ENCODE results near the gene DIAPH3.

DIAPH3 gene

DNA sequence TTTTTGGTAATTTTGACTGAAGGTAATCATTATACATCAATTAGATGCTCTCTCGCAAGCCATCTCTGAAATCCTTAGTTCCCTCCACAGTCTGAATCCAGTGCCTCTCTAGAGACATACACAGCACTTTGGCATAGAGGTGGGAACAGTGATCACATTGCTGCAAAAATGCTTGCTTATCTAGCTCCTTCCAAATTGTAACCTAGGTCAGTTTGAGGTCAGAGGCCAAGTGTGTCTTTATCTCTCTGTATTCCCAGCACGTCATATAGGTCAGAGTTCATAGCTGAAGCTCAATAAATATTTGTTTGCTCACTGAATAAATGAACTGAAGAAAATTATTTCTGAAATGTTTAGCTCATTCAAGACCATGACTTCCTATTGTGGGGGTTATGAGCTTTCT is 462.5 kb downstream of the DIAPH3 start:
- DNase-seq = no peak

DNA sequence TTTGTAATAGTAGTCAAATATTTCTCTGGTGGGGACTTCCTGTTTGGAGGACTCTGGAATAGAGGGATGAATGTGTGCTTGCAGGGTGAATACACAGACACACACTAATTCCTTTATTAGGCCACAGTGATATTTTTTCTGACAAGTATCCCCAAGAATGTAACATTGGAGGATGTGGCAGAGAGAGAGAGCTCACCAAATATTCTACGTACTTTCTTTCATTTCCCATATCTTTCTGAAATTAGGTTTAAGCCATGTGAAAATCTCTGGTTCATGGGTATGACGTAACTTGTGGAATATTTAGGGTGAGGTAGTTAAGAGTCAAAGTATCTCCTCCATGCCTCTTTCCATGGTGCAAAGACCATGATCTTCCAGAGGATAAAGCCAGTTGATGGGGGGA is 463.4 kb downstream of the DIAPH3 start:
- no peak for DNase-seq

DNA sequence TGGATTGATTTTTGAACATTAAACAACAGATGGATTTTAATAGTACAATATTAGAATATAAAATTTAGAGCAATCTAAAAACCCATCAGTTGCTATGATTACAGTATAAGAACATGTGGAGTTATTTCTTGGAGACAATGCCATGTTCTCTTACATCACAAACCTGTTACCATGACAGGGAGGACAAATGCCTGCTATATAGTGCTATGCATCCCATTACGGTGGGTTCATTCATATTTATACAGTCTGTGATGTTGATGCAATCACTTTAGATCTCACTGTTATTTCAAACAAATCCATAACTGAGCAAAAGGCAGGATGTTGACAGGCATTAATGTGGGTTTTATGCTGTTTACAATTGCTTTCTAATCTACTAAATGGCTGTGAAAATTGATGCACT is 467.5 kb downstream of the DIAPH3 start:
- no peak for DNase-seq

DNA sequence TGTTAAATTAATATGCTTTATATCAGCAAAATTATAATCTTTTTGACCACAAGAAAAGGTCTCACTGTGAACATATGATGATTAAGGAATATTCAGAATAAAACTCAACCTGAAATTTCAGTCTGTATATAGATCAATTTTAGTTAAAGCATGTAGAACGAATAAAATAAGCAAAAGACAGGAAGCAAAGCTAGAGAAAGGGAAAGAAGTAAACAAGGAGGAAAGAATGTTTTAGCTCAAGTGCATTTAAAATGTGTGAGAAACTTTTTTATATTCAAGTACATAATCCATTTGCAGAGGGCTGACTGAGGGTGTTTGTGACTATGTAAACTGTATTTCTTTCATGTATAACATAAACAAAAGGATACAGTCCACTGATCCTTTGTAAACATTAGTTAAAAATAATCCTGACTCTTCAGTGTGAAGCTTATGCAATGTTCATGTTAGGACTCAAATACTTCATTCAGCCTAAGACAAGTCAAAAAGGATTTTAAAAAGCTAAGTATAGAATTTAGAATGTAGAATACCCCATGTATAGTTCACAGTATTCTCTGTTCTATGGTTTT is 472.1 kb downstream of the DIAPH3 start:
- DNase-seq = no peak

DNA sequence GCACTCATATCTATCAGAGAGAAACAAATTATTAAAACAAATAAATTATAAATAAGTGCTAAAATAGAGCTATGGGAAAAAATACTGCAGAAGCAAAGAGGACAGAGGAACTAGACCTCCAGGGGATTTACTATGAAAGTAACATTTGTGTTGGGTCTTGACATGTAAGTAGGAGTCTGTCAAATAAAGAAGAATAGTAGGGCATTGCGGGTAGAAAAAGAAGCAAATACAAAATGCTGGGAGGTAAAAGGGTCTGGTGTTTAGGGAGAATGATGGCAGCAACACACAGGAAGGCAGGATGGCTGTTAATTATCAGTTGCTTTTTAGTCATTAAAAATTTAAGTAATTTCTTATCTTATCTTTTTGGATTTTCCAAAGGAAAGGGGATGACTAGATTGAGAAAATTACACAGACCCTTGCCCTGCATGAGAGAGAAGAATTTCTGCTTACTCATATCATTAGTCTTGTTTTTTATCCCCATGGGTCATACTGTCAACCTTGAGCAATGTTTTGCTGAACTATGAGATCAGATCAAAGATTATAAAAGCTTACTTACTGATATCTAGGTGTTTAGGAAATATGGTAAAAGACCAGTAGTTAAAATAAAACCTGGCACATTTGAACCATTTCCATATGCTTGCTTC is 472.7 kb downstream of the DIAPH3 start:
- DNase-seq = no peak

DNA sequence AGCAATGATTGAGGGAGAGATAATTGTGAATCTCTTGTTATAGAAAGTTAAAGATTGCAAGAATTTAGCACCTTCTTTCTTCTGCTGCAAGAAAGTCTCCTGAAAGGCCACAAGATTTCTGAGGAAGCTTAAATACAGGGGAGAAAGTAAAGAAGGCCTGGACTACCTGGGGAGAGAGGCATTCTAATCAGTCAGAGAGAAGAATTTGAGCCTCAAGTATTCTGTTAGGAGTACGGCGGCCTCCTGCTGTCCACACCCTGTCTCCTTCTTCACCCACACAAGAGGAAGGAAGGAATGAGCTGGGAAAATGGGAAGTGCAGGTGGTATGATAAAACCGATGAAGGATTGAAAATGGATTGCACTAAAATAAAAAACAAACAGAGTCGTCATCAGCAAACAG is 474.7 kb downstream of the DIAPH3 start:
- DNase-seq = no peak

DNA sequence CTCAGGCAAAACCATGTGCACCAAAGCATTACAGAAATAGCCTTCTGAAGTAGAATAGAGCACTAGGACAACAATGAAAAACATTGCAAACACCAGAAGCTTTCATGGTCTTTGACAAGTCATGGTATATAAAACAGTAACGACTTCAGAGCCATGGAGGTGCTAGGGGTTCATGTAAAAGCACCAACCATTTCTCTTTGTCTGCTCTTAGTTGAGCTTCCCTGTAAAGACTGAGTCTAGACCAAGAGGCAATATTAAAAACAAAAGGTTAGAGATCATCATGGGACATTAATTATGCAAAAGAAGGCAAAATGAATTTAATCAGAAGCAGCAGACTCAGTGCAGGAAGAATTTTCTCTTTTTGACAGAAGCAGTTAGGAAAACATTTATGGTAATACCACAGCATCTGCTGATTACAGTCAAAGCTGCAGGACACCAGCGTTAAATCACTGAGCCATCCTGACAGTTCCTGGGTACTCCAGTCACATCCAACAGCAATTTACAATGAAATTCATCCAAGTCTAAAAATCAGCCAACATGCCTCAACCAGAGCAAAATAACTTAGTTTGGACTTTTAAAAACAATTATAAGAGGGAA is 476.8 kb downstream of the DIAPH3 start:
- DNase-seq = no peak

DNA sequence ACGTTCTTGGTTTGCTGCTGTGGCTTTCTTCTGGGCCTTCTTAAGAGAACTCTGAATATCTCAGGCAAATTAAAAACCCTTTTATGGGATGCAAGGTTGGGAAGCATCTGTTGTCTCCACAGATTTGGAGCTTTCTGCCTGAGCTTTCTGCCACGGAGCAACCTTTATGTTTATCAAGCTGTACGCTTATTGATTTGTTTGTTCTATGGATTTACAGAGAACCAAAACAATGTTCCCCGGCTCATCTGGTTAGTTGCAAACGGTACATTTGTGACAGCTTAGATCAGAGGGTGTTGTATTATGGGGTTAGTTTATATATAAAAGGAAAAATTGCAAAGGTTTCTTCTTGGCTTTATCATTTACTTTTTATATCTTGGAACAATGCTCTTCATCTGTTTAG is 479.6 kb downstream of the DIAPH3 start:
- DNase-seq = no peak

DNA sequence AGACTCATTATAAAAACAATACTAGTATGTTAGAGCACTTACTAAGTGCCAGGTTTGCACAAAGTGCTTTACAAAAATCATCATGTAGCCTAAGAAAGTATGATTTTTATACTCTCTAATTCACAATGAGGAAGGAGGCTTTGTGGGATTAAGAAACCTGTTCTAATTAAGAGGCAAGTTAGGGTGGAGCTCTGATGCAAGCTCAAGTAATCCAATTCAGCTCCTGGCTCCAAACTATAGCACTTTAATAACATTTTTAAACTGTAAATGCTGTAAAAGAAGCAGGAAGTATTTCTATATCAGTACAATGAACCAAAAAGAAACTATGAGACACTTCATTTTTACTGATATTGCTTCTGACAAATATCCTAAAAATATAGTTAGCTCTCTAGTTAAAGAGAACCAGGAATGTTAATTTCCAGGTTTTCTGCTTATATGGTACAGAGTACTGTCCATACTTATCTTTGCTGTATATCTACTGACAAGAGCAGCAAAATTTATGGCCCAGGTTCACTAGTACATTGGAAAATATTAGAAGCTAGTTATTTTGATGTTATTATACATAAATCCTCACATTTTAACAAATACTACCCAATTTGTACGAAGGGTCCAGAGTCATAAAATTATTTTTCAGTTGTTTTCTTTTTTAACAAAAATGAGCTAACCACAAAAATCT is 482.0 kb downstream of the DIAPH3 start:
- no peak for DNase-seq

DNA sequence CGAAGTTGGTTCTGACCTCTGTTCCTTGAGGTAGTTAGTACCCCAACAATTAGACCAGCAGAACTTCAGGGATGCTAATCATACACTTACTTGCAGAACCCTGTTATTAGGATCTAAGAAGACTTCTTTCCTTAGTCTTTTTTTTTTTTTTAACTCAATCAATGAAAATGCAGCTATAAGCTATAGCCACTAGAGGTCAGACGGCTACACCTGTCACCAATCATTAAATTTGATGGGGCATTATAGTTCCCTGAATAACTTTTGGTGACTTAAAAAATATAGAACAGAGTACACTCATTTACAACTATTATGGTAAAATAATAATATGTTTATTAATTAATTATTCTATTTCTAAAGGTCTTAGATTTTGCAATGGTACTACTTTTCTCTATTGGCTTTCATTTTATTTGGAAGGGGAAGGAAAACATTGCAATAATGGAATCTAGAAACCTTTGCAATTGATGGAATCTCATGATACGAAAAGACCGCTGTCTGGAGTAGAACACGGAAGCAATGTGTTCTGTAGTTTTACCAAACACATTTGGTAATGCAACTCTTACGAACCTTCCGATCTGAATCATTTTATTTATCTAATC is 483.2 kb downstream of the DIAPH3 start:
- no peak for DNase-seq

DNA sequence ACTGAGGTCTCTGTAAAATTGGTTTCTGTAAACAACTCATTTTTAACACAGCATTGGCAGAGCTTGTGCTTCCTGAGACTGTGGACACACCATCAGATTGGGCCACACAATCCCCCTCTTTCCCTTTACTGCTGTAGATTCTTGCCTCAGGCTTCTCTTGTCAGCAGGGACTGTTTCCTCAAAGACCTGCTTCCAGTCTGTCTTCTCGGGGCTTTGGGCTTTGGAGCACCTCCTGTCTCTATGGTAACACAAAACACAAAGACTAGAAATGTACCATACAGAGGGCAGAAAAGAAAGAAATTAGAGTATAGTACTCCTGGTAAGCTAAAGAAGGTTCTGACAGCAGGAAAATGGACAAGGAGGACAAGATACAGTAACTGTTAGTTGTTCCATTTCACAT is 484.5 kb downstream of the DIAPH3 start:
- DNase-seq = no peak

DNA sequence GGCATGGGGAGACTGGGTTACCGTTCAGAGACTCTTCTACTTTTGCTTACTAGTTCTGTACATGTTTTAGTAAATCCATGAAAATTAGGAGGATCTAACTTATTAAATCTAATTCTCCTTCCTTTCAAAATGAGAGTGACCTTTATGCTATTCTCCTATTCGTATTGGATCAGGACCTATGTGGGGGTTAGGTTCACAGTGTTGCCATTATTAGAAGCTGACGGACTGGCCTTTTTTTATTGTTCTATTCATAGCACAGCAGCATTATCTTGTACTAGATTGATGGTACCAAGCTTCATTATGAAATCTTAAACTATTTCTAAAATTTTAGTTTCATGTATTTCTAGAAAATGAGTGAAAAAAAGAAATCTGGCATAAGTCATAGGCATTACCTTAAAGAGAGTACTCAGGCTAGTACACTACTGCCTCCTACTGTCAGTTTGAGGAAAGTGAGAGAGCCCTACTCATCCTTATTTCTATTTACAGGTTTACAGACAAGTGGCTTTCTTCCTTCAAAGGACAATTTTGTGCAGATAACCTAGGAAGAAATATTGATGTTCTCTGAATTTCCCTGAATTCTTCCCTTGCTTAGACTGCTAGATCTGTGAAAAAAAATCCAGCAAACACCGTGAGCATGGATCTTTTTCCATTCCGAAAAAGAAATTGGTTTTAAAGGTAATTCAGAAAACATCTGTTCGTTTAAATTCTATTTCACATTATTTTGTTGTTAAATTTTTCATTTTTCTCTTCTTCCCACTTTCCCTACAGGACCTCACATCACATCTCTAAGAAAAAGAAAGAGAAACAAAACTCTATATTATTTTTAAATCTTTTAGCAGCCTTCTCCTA is 485.5 kb downstream of the DIAPH3 start:
- no peak for DNase-seq

DNA sequence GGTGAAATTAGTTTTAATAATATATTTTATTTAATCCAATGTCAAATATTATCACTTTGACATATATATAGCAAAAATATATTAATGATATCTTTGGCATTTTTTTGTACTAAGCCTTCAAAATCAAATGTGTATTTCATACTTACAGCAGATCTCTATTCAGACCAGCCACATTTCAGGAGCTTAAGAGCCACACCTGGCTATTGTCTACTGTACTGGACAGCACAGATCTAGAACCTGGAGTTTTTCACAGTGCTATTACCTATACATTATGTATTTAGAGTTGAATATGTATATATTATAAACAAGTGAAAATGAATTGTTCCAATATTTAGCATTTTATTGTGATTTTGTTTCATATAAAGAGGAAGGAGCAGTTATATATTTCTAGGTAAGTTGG is 486.3 kb downstream of the DIAPH3 start:
- no peak for DNase-seq

DNA sequence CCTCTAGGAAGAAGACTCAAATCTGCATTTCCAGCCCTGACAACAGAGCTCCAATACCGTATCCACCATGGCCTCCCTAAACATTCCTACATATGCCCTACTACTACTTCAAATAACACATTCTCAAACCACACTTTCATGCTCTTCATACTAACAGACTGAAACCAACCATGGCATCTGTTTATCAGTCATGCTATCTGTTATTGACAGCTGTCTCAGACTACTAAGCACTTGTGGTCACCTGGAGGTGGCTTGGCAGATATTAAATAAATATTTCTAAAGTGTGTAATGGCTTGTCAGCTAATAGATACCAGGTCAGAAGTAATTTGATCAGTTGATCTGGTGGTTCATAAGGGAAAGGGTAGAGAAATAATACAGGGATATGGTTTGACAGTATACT is 489.1 kb downstream of the DIAPH3 start:
- no peak for DNase-seq

DNA sequence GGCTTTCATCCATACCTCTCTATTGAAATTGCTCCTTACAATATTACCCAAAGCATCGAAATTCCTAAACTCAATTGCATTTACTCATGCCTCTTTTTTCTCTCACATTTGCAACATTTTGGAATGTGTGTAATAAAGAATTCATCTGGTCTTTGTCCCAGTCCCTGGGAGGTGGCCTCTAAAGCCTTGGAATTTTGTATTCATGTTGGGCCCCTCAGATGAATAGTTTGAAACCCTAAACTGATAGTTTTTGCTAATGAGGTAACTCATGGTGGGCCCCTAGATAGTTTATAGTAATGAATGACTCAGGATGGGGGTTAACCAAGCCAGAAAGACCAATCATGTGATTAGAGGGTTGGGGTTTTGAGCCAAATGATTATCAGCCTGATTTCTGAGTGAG is 490.4 kb downstream of the DIAPH3 start:
- DNase-seq = no peak

DNA sequence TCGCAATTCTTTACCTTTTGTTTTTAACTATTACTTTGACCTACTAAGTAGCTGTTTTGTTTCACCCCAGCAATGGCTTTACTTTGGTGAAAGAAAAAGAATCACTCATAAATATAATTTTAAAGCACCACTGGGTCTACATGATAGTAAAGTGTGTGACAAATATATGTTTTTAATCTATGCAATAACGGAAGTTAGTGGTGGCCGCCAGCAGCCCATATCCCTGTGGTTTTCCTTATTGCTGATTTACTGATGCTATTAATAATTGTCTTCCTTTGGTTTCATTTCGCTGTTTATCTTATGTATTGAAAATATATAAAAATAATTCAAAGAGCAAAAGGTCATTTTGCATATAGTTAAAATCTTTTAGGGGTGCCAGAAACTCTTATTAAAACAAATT is 491.3 kb downstream of the DIAPH3 start:
- DNase-seq = no peak

DNA sequence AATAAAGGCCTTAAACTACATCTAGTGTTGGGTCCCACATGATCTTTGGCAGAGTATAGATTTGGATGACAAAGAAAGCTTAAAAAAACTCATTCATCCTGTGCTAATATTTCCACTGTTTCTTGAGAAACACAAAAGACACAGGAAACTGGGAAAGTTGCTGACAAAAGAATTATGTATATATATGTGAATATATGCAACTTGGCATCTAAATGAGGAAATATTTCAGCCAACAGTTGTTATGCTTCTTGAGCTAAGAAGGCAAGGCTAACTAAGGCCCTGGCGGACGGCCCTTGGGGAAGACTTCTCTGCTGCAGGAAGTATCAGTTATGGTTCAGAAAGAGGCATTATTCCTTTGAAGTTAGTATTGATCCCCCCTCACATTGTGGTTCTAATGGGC is 491.8 kb downstream of the DIAPH3 start:
- no peak for DNase-seq

DNA sequence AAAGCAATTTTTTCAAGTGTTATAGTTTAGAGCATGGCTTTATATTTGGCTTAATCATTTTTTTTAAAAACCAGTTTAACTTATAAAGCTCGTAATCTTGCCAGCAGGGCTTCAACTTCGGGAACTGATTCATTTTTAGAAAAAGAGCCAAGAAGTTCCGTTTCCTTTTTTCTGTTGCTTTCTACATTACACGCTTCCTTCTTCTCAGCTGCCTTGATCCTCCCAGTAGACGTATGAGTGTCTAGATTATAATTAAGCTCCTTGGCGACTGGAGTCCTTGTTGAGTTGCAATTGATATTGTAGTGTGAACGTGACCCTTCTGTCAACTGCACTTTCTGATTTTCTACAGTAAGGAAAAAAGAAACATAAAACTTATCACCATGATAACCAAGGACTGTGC is 497.2 kb downstream of the DIAPH3 start:
- no peak for DNase-seq

DNA sequence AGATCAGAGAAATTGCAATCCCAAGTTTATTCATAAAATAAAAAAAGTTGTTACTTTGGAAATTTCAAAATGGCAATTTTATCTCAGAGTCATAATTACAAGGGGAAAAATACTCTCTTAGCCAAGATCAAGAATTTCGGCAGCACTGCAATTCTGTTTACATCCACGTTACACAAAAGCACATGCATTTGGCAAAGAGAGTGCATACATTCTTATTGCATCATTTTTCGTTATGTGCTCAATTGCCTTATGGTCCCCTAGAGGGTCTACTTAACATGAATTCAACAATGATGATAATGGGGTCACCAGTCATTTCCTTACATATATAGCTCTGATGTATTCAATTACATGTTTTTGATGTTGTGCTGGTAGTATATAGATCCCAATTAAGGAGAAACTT is 498.0 kb downstream of the DIAPH3 start:
- no peak for DNase-seq

DNA sequence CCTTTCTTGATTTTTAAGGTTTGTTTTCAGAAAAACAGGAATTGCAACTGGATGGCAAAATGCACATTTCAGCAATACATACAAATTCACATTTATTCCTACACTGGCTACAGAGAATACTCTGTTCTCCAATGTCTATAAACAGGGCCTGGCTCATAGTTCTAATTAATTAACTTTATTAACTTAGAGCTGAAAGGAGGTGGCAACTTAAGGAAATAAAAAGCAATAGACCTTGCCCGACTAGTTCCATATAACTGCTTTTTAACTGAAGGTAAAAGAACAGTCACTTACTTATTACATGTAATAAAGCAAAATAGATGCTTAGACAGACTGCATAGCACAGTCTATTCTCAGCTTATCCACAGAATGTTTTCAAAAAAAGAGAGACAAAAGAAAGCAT is 498.5 kb downstream of the DIAPH3 start:
- DNase-seq = no peak

DNA sequence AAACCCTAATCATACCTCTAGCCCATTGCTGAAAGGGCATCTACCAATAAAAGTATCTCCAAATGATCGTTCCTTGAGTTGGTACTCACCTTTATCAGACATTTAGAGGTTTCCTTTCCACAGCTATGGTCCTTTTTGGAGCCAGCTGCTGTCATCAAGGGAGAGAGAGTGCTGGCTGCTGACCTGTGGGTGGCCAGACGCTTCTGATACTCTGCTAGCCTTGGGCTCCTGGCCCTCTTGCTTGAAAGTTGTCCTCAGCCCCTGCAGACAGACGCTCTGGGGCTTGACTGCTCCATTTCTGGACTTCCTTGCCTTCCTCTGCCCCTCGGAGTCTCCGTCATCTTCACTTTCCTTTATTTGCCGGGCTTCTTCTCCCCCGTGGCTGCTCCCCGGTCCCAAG is 499.1 kb downstream of the DIAPH3 start:
- no peak for DNase-seq

DNA sequence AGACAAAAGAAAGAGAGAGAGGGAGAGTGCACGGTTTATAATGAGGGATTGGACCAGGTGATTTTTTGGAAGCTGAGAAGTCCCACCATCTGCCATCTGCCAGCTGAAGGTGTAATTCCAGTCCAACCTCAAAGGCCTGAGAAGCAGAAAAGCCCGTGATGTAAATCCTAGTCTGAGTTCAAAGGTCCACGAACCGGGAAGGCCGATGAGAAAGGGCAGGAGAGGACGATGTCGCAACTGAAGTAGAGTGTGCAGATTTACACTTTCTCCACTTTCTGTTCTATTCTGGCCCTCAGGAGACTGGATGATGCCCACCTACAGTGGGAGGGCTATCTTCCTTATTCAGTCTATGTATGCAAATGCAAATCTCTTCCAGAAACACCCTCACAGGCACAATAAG is 500.0 kb downstream of the DIAPH3 start:
- DNase-seq = no peak

DNA sequence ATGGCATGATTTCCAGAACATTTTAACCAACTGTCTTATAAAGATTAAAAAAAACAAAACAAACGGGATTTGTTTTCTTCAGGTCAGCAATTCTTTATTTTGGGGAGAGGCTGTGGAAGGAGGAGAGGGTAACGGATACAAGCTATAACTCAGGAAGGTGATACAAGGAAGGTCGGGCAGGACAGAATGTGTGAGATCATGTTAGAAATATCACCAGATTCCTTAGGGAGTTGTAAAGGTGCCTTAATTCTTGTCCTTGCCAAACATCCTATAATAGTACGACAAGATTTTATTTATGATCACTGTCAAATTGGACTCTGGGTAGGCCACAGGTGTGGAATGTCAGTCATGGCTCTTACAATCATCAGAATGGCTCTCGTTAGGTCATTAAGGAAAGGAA is 503.1 kb downstream of the DIAPH3 start:
- DNase-seq = no peak
